Endodermal cell (in vitro differentiated cells): ENCODE measurements around the gene U2AF2. TPM values are rescaled to one million over a fixed set of nuclear protein-coding genes. Genes with fewer than 3 reads are reported as not detected.

ENCODE experiments used
- DNase-seq: peaks from one replicate; pipeline ENCODE4 v3.0.0-alpha.2; 2017
- H3K27ac ChIP-seq: 2 replicates; pipeline ENCODE4 v1.5.1; 2013; ENCODE audit warnings: mild to moderate bottlenecking, low read depth, low read length, moderate library complexity
- H3K27me3 ChIP-seq: 2 replicates; pipeline ENCODE4 v1.6.1; 2013; ENCODE audit warnings: mild to moderate bottlenecking, low read length, moderate library complexity; ENCODE audit not compliant: insufficient read depth, control insufficient read depth, poor library complexity, severe bottlenecking
- H3K36me3 ChIP-seq: 2 replicates; pipeline ENCODE4 v1.7.0; 2013; ENCODE audit warnings: mild to moderate bottlenecking, low read length, moderate library complexity; ENCODE audit not compliant: control insufficient read depth, insufficient read depth
- H3K4me1 ChIP-seq: one replicate; pipeline ENCODE4 v1.7.0; 2013; ENCODE audit warnings: low read length; ENCODE audit not compliant: control insufficient read depth, insufficient read depth
- H3K4me3 ChIP-seq: 2 replicates; pipeline ENCODE4 v1.5.1; 2013; ENCODE audit warnings: mild to moderate bottlenecking, low read length, moderate library complexity
- H3K9ac ChIP-seq: 2 replicates; pipeline ENCODE4 v1.6.1; 2013; ENCODE audit warnings: mild to moderate bottlenecking, low read length, moderate library complexity; ENCODE audit not compliant: poor library complexity, severe bottlenecking; ENCODE audit errors: extremely low read depth
- H3K9me3 ChIP-seq: 2 replicates; pipeline ENCODE4 v1.6.1; 2013; ENCODE audit warnings: mild to moderate bottlenecking, low read length, moderate library complexity; ENCODE audit not compliant: control insufficient read depth
- H3K27ac Mint-ChIP-seq: 2 replicates; pipeline ENCODE4 v1.8.0; 2020; ENCODE audit warnings: mixed read lengths
- H3K27me3 Mint-ChIP-seq: 2 replicates; pipeline ENCODE4 v1.8.0; 2021; ENCODE audit warnings: mild to moderate bottlenecking, mixed read lengths; ENCODE audit not compliant: insufficient read depth
- H3K36me3 Mint-ChIP-seq: 2 replicates; pipeline ENCODE4 v1.8.0; 2020; ENCODE audit warnings: low read depth, mixed read lengths
- H3K4me1 Mint-ChIP-seq: 2 replicates; pipeline ENCODE4 v1.8.0; 2020; ENCODE audit warnings: mixed read lengths
- H3K4me3 Mint-ChIP-seq: 2 replicates; pipeline ENCODE4 v1.8.0; 2020; ENCODE audit warnings: mild to moderate bottlenecking, moderate library complexity, mixed read lengths
- H3K9me3 Mint-ChIP-seq: 2 replicates; pipeline ENCODE4 v1.8.0; 2020; ENCODE audit warnings: mild to moderate bottlenecking, mixed read lengths
- CTCF ChIP-seq: fragments of 200-600 bp; sonication (generic); conservative IDR thresholded peaks from 2 replicates; pipeline ENCODE4 v1.5.0; 2021; ENCODE audit warnings: antibody characterized with exemption, mild to moderate bottlenecking
- WGBS, 2 experiments: methylation state at CpG; one replicate each; pipeline versions ENCODE4 v1.1.5 to v1.1.7; 2013; ENCODE audit warnings: missing lambda C conversion rate in 2 of 2, mixed read lengths in 1 of 2; ENCODE audit not compliant: insufficient coverage in 1 of 2, insufficient read length in 1 of 2; 5-methylcytosine and 5-hydroxymethylcytosine counted together
- total RNA-seq, 2 donors: library from RNA; stranded (reverse); fragmentation: NEBNext Ultra II Directional in 1 of 2; extraction: Animal tissue kit (Norgen Biotek cat#: 25700) in 1 of 2; gene quantifications; 2 replicates in 1 of 2; 3 replicates in 1 of 2; pipeline ENCODE4 v1.2.1, GENCODE V29; 2021

The U2AF2 gene
- total RNA-seq, 2 donors from 2014 or later = 264 to 293 TPM

GRCh38 chr19:55690769-55691545 is 36.1 kb downstream of the U2AF2 start:
- no peak overlapping the region for H3K9ac ChIP-seq
- no peaks in the 10 kb centered on the region for H3K27me3 Mint-ChIP-seq
- H3K27me3 ChIP-seq = no peaks in the 10 kb centered on the region
- WGBS, 2 experiments = 96 to 97% methylated on average over 17 to 31 of the region's 31 CpGs
- H3K4me1 Mint-ChIP-seq = no peaks in the 10 kb centered on the region
- H3K27ac Mint-ChIP-seq = no peak overlapping the region
- no peak overlapping the region for H3K4me3 ChIP-seq
- peaks cover 36% of the 10 kb centered on the region for H3K36me3 Mint-ChIP-seq
- TF ChIP-seq CTCF = no peak
- peaks cover 46% of the 10 kb centered on the region for H3K36me3 ChIP-seq
- H3K4me3 Mint-ChIP-seq = no peak overlapping the region
- no peak overlapping the region for H3K27ac ChIP-seq
- no peaks in the 10 kb centered on the region for H3K9me3 ChIP-seq
- DNase-seq = no peak
- H3K9me3 Mint-ChIP-seq = no peaks in the 10 kb centered on the region
- no peaks in the 10 kb centered on the region for H3K4me1 ChIP-seq

GRCh38 chr19:55691561-55692481 is 37.0 kb downstream of the U2AF2 start:
- Histone ChIP-seq H3K9me3 (no peaks in the 10 kb centered on the region), H3K4me3 (no peak overlapping the region), H3K9ac (no peak overlapping the region), H3K27me3 (no peaks in the 10 kb centered on the region), H3K27ac (no peak overlapping the region), H3K36me3 (peaks cover 38% of the 10 kb centered on the region), H3K4me1 (no peaks in the 10 kb centered on the region)
- 95 to 97% methylated on average over 12 to 31 of the region's 31 CpGs for WGBS, 2 experiments
- no peaks in the 10 kb centered on the region for H3K4me1 Mint-ChIP-seq
- peaks cover 37% of the 10 kb centered on the region for H3K36me3 Mint-ChIP-seq
- H3K9me3 Mint-ChIP-seq = no peaks in the 10 kb centered on the region
- no peak overlapping the region for H3K27ac Mint-ChIP-seq
- no peak overlapping the region for H3K4me3 Mint-ChIP-seq
- H3K27me3 Mint-ChIP-seq = no peaks in the 10 kb centered on the region
- no peak for TF ChIP-seq CTCF
- DNase-seq = no peak

- Histone ChIP-seq H3K27ac (no peak overlapping the region), H3K36me3 (peaks cover 36% of the 10 kb centered on the region), H3K4me1 (no peaks in the 10 kb centered on the region), H3K27me3 (no peaks in the 10 kb centered on the region), H3K9me3 (no peaks in the 10 kb centered on the region), H3K4me3 (no peak overlapping the region), H3K9ac (no peak overlapping the region)
- H3K27ac Mint-ChIP-seq = no peak overlapping the region
- WGBS, 2 experiments = 94 to 97% methylated on average over 12 to 19 of the region's 19 CpGs
- no peaks in the 10 kb centered on the region for H3K4me1 Mint-ChIP-seq
- peaks cover 44% of the 10 kb centered on the region for H3K36me3 Mint-ChIP-seq
- no peaks in the 10 kb centered on the region for H3K27me3 Mint-ChIP-seq
- no peak for DNase-seq
- no peak overlapping the region for H3K4me3 Mint-ChIP-seq
- no peaks in the 10 kb centered on the region for H3K9me3 Mint-ChIP-seq
- TF ChIP-seq CTCF = no peak
Measured at GRCh38 chr19:55692681-55693081, 37.8 kb downstream of the U2AF2 start.
